ENCODE measurements around the gene PPP3CB. TPM values are rescaled to one million over a fixed set of nuclear protein-coding genes. Genes with fewer than 3 reads are reported as not detected.

Gene PPP3CB
- total and polyA plus RNA-seq, 2 experiments from 2014 or later: 17.9 to 38.5 TPM

DNA sequence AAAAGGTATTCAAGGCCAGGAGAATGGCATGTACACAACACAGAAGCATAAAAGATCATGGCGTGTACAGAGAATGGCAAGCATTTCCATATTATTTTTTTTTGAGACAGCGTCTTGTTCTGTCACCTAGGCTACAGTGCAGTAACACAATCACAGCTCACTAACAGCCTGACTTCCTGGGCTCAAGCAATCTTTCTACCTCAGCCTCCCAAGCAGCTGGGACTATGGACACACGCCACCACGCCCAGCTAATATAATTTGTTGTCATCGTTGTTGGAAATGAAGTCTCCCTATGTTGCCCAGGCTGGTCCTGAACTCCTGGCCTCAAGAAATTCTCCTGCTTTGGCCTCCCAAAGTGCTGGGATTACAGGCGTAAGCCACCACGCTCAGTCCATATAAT is 109.2 kb downstream of the PPP3CB start:
- ATAC-seq (no peak), DNase-seq (ENCODE audit: low spot score) (no peak)
- Histone ChIP-seq H3K4me2 (no peak overlapping the region), H3K27ac (ENCODE audit: low read depth) (no peak overlapping the region), H3K4me1 (ENCODE audit: insufficient read depth) (no peaks in the 10 kb centered on the region), H4K20me1 (replicated peaks; ENCODE audit: insufficient read depth) (peaks cover 3% of the 10 kb centered on the region; the same call in 1 of the 2 replicates), H3F3A (replicated peaks; ENCODE audit: low read depth) (no peaks in the 10 kb centered on the region), H3K27me3 (ENCODE audit: insufficient read depth) (no peaks in the 10 kb centered on the region), H3K9me2 (ENCODE audit: insufficient read depth) (no peaks in the 10 kb centered on the region), H3K36me3 (ENCODE audit: insufficient read depth) (peaks cover 18% of the 10 kb centered on the region), H3K4me3 (no peak overlapping the region), H2AFZ (no peak overlapping the region), H3K79me2 (replicated peaks; ENCODE audit: insufficient read depth) (peaks cover 4% of the 10 kb centered on the region; the same call in 1 of the 2 replicates)
- no peaks in the 10 kb centered on the region for H3K27me3 Mint-ChIP-seq (ENCODE audit: insufficient read depth, low read depth, poor library complexity)
- no peaks in the 10 kb centered on the region for H3K4me1 Mint-ChIP-seq
- no peaks in the 10 kb centered on the region for H3K9me3 Mint-ChIP-seq
- TF ChIP-seq EZH2 (IDR thresholded peaks at IDR 0.05; ENCODE audit: low read depth, unreplicated experiment) (no peak), JUNB (IDR thresholded peaks at IDR 0.05; ENCODE audit: unreplicated experiment) (no peak), CREB1 (CRISPR knock-in tag; IDR thresholded peaks at IDR 0.05; ENCODE audit: low read depth) (no peak), ZNF114 (CRISPR knock-in tag; IDR thresholded peaks at IDR 0.05) (no peak), NANOG (IDR thresholded peaks at IDR 0.05; ENCODE audit: borderline replicate concordance) (no peak)
- TF ChIP-seq, protein P1, sequence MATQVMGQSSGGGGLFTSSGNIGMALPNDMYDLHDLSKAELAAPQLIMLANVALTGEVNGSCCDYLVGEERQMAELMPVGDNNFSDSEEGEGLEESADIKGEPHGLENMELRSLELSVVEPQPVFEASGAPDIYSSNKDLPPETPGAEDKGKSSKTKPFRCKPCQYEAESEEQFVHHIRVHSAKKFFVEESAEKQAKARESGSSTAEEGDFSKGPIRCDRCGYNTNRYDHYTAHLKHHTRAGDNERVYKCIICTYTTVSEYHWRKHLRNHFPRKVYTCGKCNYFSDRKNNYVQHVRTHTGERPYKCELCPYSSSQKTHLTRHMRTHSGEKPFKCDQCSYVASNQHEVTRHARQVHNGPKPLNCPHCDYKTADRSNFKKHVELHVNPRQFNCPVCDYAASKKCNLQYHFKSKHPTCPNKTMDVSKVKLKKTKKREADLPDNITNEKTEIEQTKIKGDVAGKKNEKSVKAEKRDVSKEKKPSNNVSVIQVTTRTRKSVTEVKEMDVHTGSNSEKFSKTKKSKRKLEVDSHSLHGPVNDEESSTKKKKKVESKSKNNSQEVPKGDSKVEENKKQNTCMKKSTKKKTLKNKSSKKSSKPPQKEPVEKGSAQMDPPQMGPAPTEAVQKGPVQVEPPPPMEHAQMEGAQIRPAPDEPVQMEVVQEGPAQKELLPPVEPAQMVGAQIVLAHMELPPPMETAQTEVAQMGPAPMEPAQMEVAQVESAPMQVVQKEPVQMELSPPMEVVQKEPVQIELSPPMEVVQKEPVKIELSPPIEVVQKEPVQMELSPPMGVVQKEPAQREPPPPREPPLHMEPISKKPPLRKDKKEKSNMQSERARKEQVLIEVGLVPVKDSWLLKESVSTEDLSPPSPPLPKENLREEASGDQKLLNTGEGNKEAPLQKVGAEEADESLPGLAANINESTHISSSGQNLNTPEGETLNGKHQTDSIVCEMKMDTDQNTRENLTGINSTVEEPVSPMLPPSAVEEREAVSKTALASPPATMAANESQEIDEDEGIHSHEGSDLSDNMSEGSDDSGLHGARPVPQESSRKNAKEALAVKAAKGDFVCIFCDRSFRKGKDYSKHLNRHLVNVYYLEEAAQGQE (IDR thresholded peaks at IDR 0.05; ENCODE audit: unreplicated experiment): no peak
- H3K27ac Mint-ChIP-seq: no peak overlapping the region
- no peak overlapping the region for H3K4me3 Mint-ChIP-seq
- H3K36me3 Mint-ChIP-seq (ENCODE audit: low read depth): peaks cover 48% of the 10 kb centered on the region

Small RNA genes within 50 kb of the gene (small RNA-seq; reads per million reads assigned to genes)
- not detected for gene RNU6-883P (ENCODE audit: low replicate concordance)

Other genes with a start within 250 kb of the PPP3CB start
- 27.8 and 33.2 TPM in 2 replicates for gene DNAJC9, start 248.8 kb downstream of the PPP3CB start, total RNA-seq (2014; rRNA removed; shearing (Covaris generic))
- 23.6 and 31.0 TPM in 2 replicates for gene DNAJC9, start 248.8 kb downstream of the PPP3CB start, polyA plus RNA-seq (2016; fragmentation: Nextera tagmentation; extraction: Ambion mirVana)
- gene MRPS16, start 243.4 kb downstream of the PPP3CB start, total RNA-seq (2014; rRNA removed; shearing (Covaris generic)): 83.2 and 90.0 TPM in 2 replicates
- 166 and 173 TPM in 2 replicates for gene MRPS16, start 243.4 kb downstream of the PPP3CB start, polyA plus RNA-seq (2016; fragmentation: Nextera tagmentation; extraction: Ambion mirVana)
- 0.08 and 0.17 TPM in 2 replicates for gene CFAP70, start 137.2 kb downstream of the PPP3CB start, total RNA-seq (2014; rRNA removed; shearing (Covaris generic))
- gene CFAP70, start 137.2 kb downstream of the PPP3CB start, polyA plus RNA-seq (2016; fragmentation: Nextera tagmentation; extraction: Ambion mirVana): 0.24 and 0.87 TPM in 2 replicates
- 63.7 and 71.4 TPM in 2 replicates for gene ANXA7, start 82.0 kb downstream of the PPP3CB start, total RNA-seq (2014; rRNA removed; shearing (Covaris generic))
- gene ANXA7, start 82.0 kb downstream of the PPP3CB start, polyA plus RNA-seq (2016; fragmentation: Nextera tagmentation; extraction: Ambion mirVana): 77.6 and 80.1 TPM in 2 replicates
- 3.9 and 5.1 TPM in 2 replicates for gene MSS51, start 62.5 kb downstream of the PPP3CB start, total RNA-seq (2014; rRNA removed; shearing (Covaris generic))
- 1.1 and 1.9 TPM in 2 replicates for gene MSS51, start 62.5 kb downstream of the PPP3CB start, polyA plus RNA-seq (2016; fragmentation: Nextera tagmentation; extraction: Ambion mirVana)
- 27.4 and 29.2 TPM in 2 replicates for gene USP54, start 95.3 kb upstream of the PPP3CB start, total RNA-seq (2014; rRNA removed; shearing (Covaris generic))
- gene USP54, start 95.3 kb upstream of the PPP3CB start, polyA plus RNA-seq (2016; fragmentation: Nextera tagmentation; extraction: Ambion mirVana): 12.8 and 15.1 TPM in 2 replicates
- gene MYOZ1, start 145.4 kb upstream of the PPP3CB start, total RNA-seq (2014; rRNA removed; shearing (Covaris generic)): 2.4 and 3.2 TPM in 2 replicates
- gene MYOZ1, start 145.4 kb upstream of the PPP3CB start, polyA plus RNA-seq (2016; fragmentation: Nextera tagmentation; extraction: Ambion mirVana): 1.9 and 2.7 TPM in 2 replicates
- gene SYNPO2L, start 160.0 kb upstream of the PPP3CB start, total RNA-seq (2014; rRNA removed; shearing (Covaris generic)): 0.08 TPM in 1 of 2 replicates, not detected in the other
- 0.16 and 0.57 TPM in 2 replicates for gene SYNPO2L, start 160.0 kb upstream of the PPP3CB start, polyA plus RNA-seq (2016; fragmentation: Nextera tagmentation; extraction: Ambion mirVana)
- 5.3 and 6.7 TPM in 2 replicates for gene AGAP5, start 202.1 kb upstream of the PPP3CB start, total RNA-seq (2014; rRNA removed; shearing (Covaris generic))
- 4.3 and 5.0 TPM in 2 replicates for gene AGAP5, start 202.1 kb upstream of the PPP3CB start, polyA plus RNA-seq (2016; fragmentation: Nextera tagmentation; extraction: Ambion mirVana)
- gene SEC24C, start 248.3 kb upstream of the PPP3CB start, total RNA-seq (2014; rRNA removed; shearing (Covaris generic)): 64.2 and 72.9 TPM in 2 replicates
- gene SEC24C, start 248.3 kb upstream of the PPP3CB start, polyA plus RNA-seq (2016; fragmentation: Nextera tagmentation; extraction: Ambion mirVana): 16.9 and 17.0 TPM in 2 replicates

Measured in GM23338 (cell line).